NCI-H1105 (cell line): ENCODE data around the gene IL10RB.
"Not testable (repeated sequence)": the region's sequence is repeated elsewhere in the genome, so short reads cannot be mapped to it uniquely, and the experiment has no call there.

ENCODE experiments used
- DNase-seq: peaks from one replicate; lab custom pipeline; 2025; lab: John Stamatoyannopoulos, UW

Gene IL10RB

GRCh38 chr21:33241846-33242245 lies 24.3 kb upstream of the IL10RB start:
- no peak for DNase-seq

- not testable (repeated sequence) for DNase-seq
Measured at GRCh38 chr21:33242846-33243245, 23.3 kb upstream of the IL10RB start.

GRCh38 chr21:33244082-33244778 lies 21.9 kb upstream of the IL10RB start:
- no peak for DNase-seq

- no peak for DNase-seq
Measured at GRCh38 chr21:33244779-33245105, 21.4 kb upstream of the IL10RB start.

- no peak for DNase-seq
Measured at GRCh38 chr21:33245289-33245918, 20.8 kb upstream of the IL10RB start.

GRCh38 chr21:33246506-33246905 lies 19.7 kb upstream of the IL10RB start:
- no peak for DNase-seq

- DNase-seq, result no peak
Measured at GRCh38 chr21:33246963-33247362, 19.2 kb upstream of the IL10RB start.

GRCh38 chr21:33247599-33247998 lies 18.6 kb upstream of the IL10RB start:
- no peak for DNase-seq

- no peak for DNase-seq
Measured at GRCh38 chr21:33249331-33250002, 16.7 kb upstream of the IL10RB start.

GRCh38 chr21:33251119-33251518 lies 15.0 kb upstream of the IL10RB start:
- DNase-seq, result no peak

GRCh38 chr21:33253382-33253781 lies 12.8 kb upstream of the IL10RB start:
- DNase-seq, result not testable (repeated sequence)

GRCh38 chr21:33254766-33255165 lies 11.4 kb upstream of the IL10RB start:
- no peak for DNase-seq

- DNase-seq, result no peak
Measured at GRCh38 chr21:33255404-33255803, 10.8 kb upstream of the IL10RB start.

GRCh38 chr21:33256019-33256418 lies 10.1 kb upstream of the IL10RB start:
- no peak for DNase-seq

GRCh38 chr21:33257094-33257803 lies 8.9 kb upstream of the IL10RB start:
- no peak for DNase-seq

- DNase-seq, result no peak
Measured at GRCh38 chr21:33258475-33258874, 7.7 kb upstream of the IL10RB start.

- no peak for DNase-seq
Measured at GRCh38 chr21:33259428-33259827, 6.7 kb upstream of the IL10RB start.

GRCh38 chr21:33259995-33260394 lies 6.2 kb upstream of the IL10RB start:
- DNase-seq, result no peak

- no peak for DNase-seq
Measured at GRCh38 chr21:33261635-33262034, 4.5 kb upstream of the IL10RB start.

GRCh38 chr21:33262921-33263320 lies 3.2 kb upstream of the IL10RB start:
- DNase-seq, result no peak

GRCh38 chr21:33264561-33264960 lies 1.6 kb upstream of the IL10RB start:
- no peak for DNase-seq

- no peak for DNase-seq
Measured at GRCh38 chr21:33265664-33266049, 510 bp upstream of the IL10RB start.

- no peak for DNase-seq
Measured at GRCh38 chr21:33266789-33267135, 595 bp downstream of the IL10RB start.
